Measurements from ENCODE around the gene CAMTA1.
A peak's percentile ranks its signal among the peaks of the same experiment; 100 is the strongest.

The CAMTA1 gene

GRCh38 chr1:7534061-7534825 is 749.0 kb downstream of the CAMTA1 start:
- DNase-seq = no peak
- in situ Hi-C loops (cut with HindIII; ENCODE audit: low pct_ligation_motif_present, low pct_unique_long_range_greater_than_20kb, low sequenced_read_pairs) = no loop called here

- DNase-seq = no peak
- in situ Hi-C loops (cut with HindIII; ENCODE audit: low pct_ligation_motif_present, low pct_unique_long_range_greater_than_20kb, low sequenced_read_pairs) = no loop called here
These were observed 749.8 kb downstream of the CAMTA1 start for GRCh38 chr1:7535016-7535415.

GRCh38 chr1:7535934-7536878 is 751.0 kb downstream of the CAMTA1 start:
- in situ Hi-C loops (cut with HindIII; ENCODE audit: low pct_ligation_motif_present, low pct_unique_long_range_greater_than_20kb, low sequenced_read_pairs) = no loop called here
- no peak for DNase-seq

GRCh38 chr1:7536891-7537591 is 751.8 kb downstream of the CAMTA1 start:
- DNase-seq = no peak
- in situ Hi-C loops (cut with HindIII; ENCODE audit: low pct_ligation_motif_present, low pct_unique_long_range_greater_than_20kb, low sequenced_read_pairs) = no loop called here

- in situ Hi-C loops (cut with HindIII; ENCODE audit: low pct_ligation_motif_present, low pct_unique_long_range_greater_than_20kb, low sequenced_read_pairs) = no loop called here
- no peak for DNase-seq
These were observed 752.8 kb downstream of the CAMTA1 start for GRCh38 chr1:7538033-7538432.

GRCh38 chr1:7538849-7539768 is 753.9 kb downstream of the CAMTA1 start:
- in situ Hi-C loops (cut with HindIII; ENCODE audit: low pct_ligation_motif_present, low pct_unique_long_range_greater_than_20kb, low sequenced_read_pairs) = no loop called here
- DNase-seq = no peak

GRCh38 chr1:7539769-7540175 is 754.5 kb downstream of the CAMTA1 start:
- in situ Hi-C loops (cut with HindIII; ENCODE audit: low pct_ligation_motif_present, low pct_unique_long_range_greater_than_20kb, low sequenced_read_pairs) = no loop called here
- DNase-seq = peak; percentile 48

- in situ Hi-C loops (cut with HindIII; ENCODE audit: low pct_ligation_motif_present, low pct_unique_long_range_greater_than_20kb, low sequenced_read_pairs) = no loop called here
These were observed 755.6 kb downstream of the CAMTA1 start for GRCh38 chr1:7540816-7541215.

GRCh38 chr1:7541629-7542028 is 756.4 kb downstream of the CAMTA1 start:
- in situ Hi-C loops (cut with HindIII; ENCODE audit: low pct_ligation_motif_present, low pct_unique_long_range_greater_than_20kb, low sequenced_read_pairs) = no loop called here
- DNase-seq = no peak

More at GRCh38 chr1:7540816-7541215, 755.6 kb downstream of the CAMTA1 start:
- DNase-seq = no peak

- DNase-seq = no peak
- in situ Hi-C loops (cut with HindIII; ENCODE audit: low pct_ligation_motif_present, low pct_unique_long_range_greater_than_20kb, low sequenced_read_pairs) = no loop called here
These were observed 758.5 kb downstream of the CAMTA1 start for GRCh38 chr1:7543718-7544090.

- in situ Hi-C loops (cut with HindIII; ENCODE audit: low pct_ligation_motif_present, low pct_unique_long_range_greater_than_20kb, low sequenced_read_pairs) = no loop called here
- peak; percentile 88 for DNase-seq
These were observed 764.3 kb downstream of the CAMTA1 start for GRCh38 chr1:7549277-7550161.

GRCh38 chr1:7550261-7550865 is 765.1 kb downstream of the CAMTA1 start:
- DNase-seq = no peak
- in situ Hi-C loops (cut with HindIII; ENCODE audit: low pct_ligation_motif_present, low pct_unique_long_range_greater_than_20kb, low sequenced_read_pairs) = no loop called here

- in situ Hi-C loops (cut with HindIII; ENCODE audit: low pct_ligation_motif_present, low pct_unique_long_range_greater_than_20kb, low sequenced_read_pairs) = no loop called here
- no peak for DNase-seq
These were observed 765.7 kb downstream of the CAMTA1 start for GRCh38 chr1:7550981-7551380.

GRCh38 chr1:7551442-7551841 is 766.2 kb downstream of the CAMTA1 start:
- DNase-seq = no peak
- in situ Hi-C loops (cut with HindIII; ENCODE audit: low pct_ligation_motif_present, low pct_unique_long_range_greater_than_20kb, low sequenced_read_pairs) = no loop called here

- in situ Hi-C loops (cut with HindIII; ENCODE audit: low pct_ligation_motif_present, low pct_unique_long_range_greater_than_20kb, low sequenced_read_pairs) = no loop called here
- peak; percentile 82 for DNase-seq
These were observed 767.1 kb downstream of the CAMTA1 start for GRCh38 chr1:7552402-7552801.

- no peak for DNase-seq
- in situ Hi-C loops (cut with HindIII; ENCODE audit: low pct_ligation_motif_present, low pct_unique_long_range_greater_than_20kb, low sequenced_read_pairs) = no loop called here
These were observed 767.9 kb downstream of the CAMTA1 start for GRCh38 chr1:7553042-7553690.
